OCI-LY1 (cell line): ENCODE measurements around the gene SHOX.

Experiments
- H2AFZ ChIP-seq: fragments of 200-600 bp; sonication (generic), shearing (Covaris generic); 2 replicates; pipeline ENCODE4 v1.6.0; 2014; ENCODE audit warnings: antibody characterized with exemption, mild to moderate bottlenecking, low read length
- H3F3A ChIP-seq: fragments of 200-600 bp; sonication (generic), shearing (Covaris generic); 2 replicates; pipeline ENCODE4 v1.6.0; 2014; ENCODE audit warnings: mild to moderate bottlenecking, antibody characterized with exemption, low read length, moderate library complexity; ENCODE audit not compliant: insufficient read depth
- H3K27ac ChIP-seq: fragments of 200-600 bp; sonication (generic); 2 replicates; pipeline ENCODE4 v1.5.1; 2014; ENCODE audit warnings: low read length, mixed run types, mild to moderate bottlenecking, low read depth; ENCODE audit not compliant: poor library complexity, severe bottlenecking
- H3K27me3 ChIP-seq: fragments of 200-600 bp; sonication (generic); 2 replicates; pipeline ENCODE4 v1.6.0; 2014; ENCODE audit warnings: antibody characterized with exemption, mild to moderate bottlenecking, low read length, moderate library complexity; ENCODE audit not compliant: insufficient read depth
- H3K36me3 ChIP-seq: fragments of 200-600 bp; sonication (generic); 2 replicates; pipeline ENCODE4 v1.6.1; 2014; ENCODE audit warnings: mild to moderate bottlenecking, antibody characterized with exemption, low read length, moderate library complexity, mixed read lengths; ENCODE audit not compliant: insufficient read depth
- H3K4me1 ChIP-seq: fragments of 200-600 bp; sonication (generic); 2 replicates; pipeline ENCODE4 v1.5.1; 2014; ENCODE audit warnings: mild to moderate bottlenecking, low read length, moderate library complexity; ENCODE audit not compliant: insufficient read depth, severe bottlenecking
- H3K4me2 ChIP-seq: fragments of 200-600 bp; sonication (generic), shearing (Covaris generic); 2 replicates; pipeline ENCODE4 v1.6.1; 2014; ENCODE audit warnings: low read length
- H3K4me3 ChIP-seq: fragments of 200-600 bp; sonication (generic); 2 replicates; pipeline ENCODE4 v1.5.1; 2014; ENCODE audit warnings: low read length, low read depth, mild to moderate bottlenecking, mixed read lengths; ENCODE audit not compliant: poor library complexity, severe bottlenecking
- H3K79me2 ChIP-seq: fragments of 200-600 bp; shearing (Covaris generic); 2 replicates; pipeline ENCODE4 v1.6.1; 2016; ENCODE audit warnings: mixed run types, low read length, mixed read lengths; ENCODE audit not compliant: insufficient read depth
- H3K9ac ChIP-seq: fragments of 200-600 bp; sonication (generic), shearing (Covaris generic); 2 replicates; pipeline ENCODE4 v1.6.1; 2014; ENCODE audit warnings: mild to moderate bottlenecking, low read length, mixed read lengths
- H3K9me2 ChIP-seq: fragments of 200-600 bp; sonication (generic), shearing (Covaris generic); 2 replicates; pipeline ENCODE4 v1.6.1; 2014; ENCODE audit warnings: low read depth, mild to moderate bottlenecking, low read length, mixed read lengths
- H3K9me3 ChIP-seq: fragments of 200-600 bp; shearing (Covaris generic); 2 replicates; pipeline ENCODE4 v1.6.1; 2014; ENCODE audit warnings: low read length, mixed read lengths
- H4K20me1 ChIP-seq: fragments of 200-600 bp; sonication (generic), shearing (Covaris generic); 2 replicates; pipeline ENCODE4 v1.6.0; 2016; ENCODE audit warnings: mild to moderate bottlenecking, low read length; ENCODE audit not compliant: insufficient read depth
- CTCF ChIP-seq: fragments of 200-600 bp; sonication (generic), shearing (Covaris generic); IDR thresholded peaks from 2 replicates; pipeline ENCODE4 v1.5.1; 2017; ENCODE audit warnings: mild to moderate bottlenecking, antibody characterized with exemption, low read length, moderate library complexity, mixed read lengths
- EZH2 ChIP-seq: fragments of 200-600 bp; sonication (generic), shearing (Covaris generic); IDR thresholded peaks from 2 replicates; pipeline ENCODE4 v1.8.0; 2017; ENCODE audit warnings: borderline replicate concordance, mixed run types, mild to moderate bottlenecking, antibody characterized with exemption, low read length, moderate library complexity, mixed read lengths

Gene SHOX

GRCh38 chrX:633985-634958 is 3.7 kb downstream of the SHOX start:
- no peak overlapping the region for H2AFZ ChIP-seq

GRCh38 chrX:635428-636090 is 5.0 kb downstream of the SHOX start:
- no peaks in the 10 kb centered on the region for H3K79me2 ChIP-seq
- no peak overlapping the region for H2AFZ ChIP-seq
- no peak for TF ChIP-seq EZH2
- no peak for TF ChIP-seq CTCF
- no peaks in the 10 kb centered on the region for H3K4me1 ChIP-seq
- no peaks in the 10 kb centered on the region for H3K36me3 ChIP-seq
- no peaks in the 10 kb centered on the region for H4K20me1 ChIP-seq
- no peak overlapping the region for H3K4me2 ChIP-seq
- no peaks in the 10 kb centered on the region for H3K9me2 ChIP-seq
- H3F3A ChIP-seq: no peaks in the 10 kb centered on the region
- no peaks in the 10 kb centered on the region for H3K27me3 ChIP-seq
- H3K27ac ChIP-seq: no peak overlapping the region
- H3K9ac ChIP-seq: no peak overlapping the region
- H3K9me3 ChIP-seq: no peaks in the 10 kb centered on the region
- no peak overlapping the region for H3K4me3 ChIP-seq

More at GRCh38 chrX:633985-634958, 3.7 kb downstream of the SHOX start:
- Histone ChIP-seq H3K4me3 (no peak overlapping the region), H4K20me1 (no peaks in the 10 kb centered on the region), H3K79me2 (no peaks in the 10 kb centered on the region), H3K27me3 (no peaks in the 10 kb centered on the region), H3K9me3 (no peaks in the 10 kb centered on the region), H3K9me2 (no peaks in the 10 kb centered on the region), H3F3A (no peaks in the 10 kb centered on the region), H3K4me2 (no peak overlapping the region), H3K4me1 (no peaks in the 10 kb centered on the region), H3K36me3 (no peaks in the 10 kb centered on the region), H3K27ac (no peak overlapping the region), H3K9ac (no peak overlapping the region)
- no peak for TF ChIP-seq EZH2
- no peak for TF ChIP-seq CTCF

- Histone ChIP-seq H3K27ac (no peak overlapping the region), H2AFZ (no peak overlapping the region), H3K4me2 (no peak overlapping the region), H4K20me1 (no peaks in the 10 kb centered on the region), H3K4me3 (no peak overlapping the region), H3K36me3 (no peaks in the 10 kb centered on the region), H3K9ac (no peak overlapping the region), H3K79me2 (no peaks in the 10 kb centered on the region), H3K27me3 (no peaks in the 10 kb centered on the region), H3F3A (no peaks in the 10 kb centered on the region), H3K9me3 (no peaks in the 10 kb centered on the region), H3K9me2 (no peaks in the 10 kb centered on the region), H3K4me1 (no peaks in the 10 kb centered on the region)
- no peak for TF ChIP-seq EZH2
- TF ChIP-seq CTCF: no peak
Measured at GRCh38 chrX:636981-637659, 6.5 kb downstream of the SHOX start.
